Measurements from ENCODE around the gene TIMM13. TPM values are rescaled to one million over a fixed set of nuclear protein-coding genes. Genes with fewer than 3 reads are reported as not detected.

Gene TIMM13
- total and polyA plus RNA-seq, 2 of the 8 experiments (the other 6 are each of a cell fraction or from before 2014, with no cell fraction given): 270 to 275 TPM

GRCh38 chr19:2432131-2432848 is 4.9 kb upstream of the TIMM13 start:
- Histone ChIP-seq H3K79me1 (ENCODE audit: low read depth, low read length) (no peaks in the 10 kb centered on the region; the same call in 1 of the 2 replicates), H4K8ac (ENCODE audit: extremely low read depth, insufficient read depth, low read length) (no peak overlapping the region; the same call in 1 of the 2 replicates), H3K14ac (ENCODE audit: insufficient read length) (no peak overlapping the region), H3K18ac (ENCODE audit: extremely low read depth, low read length) (no peak overlapping the region), H2BK15ac (ENCODE audit: low read length) (no peak overlapping the region), H3K23ac (ENCODE audit: insufficient read length) (no peak overlapping the region), H3K4me1 (replicated peaks in 1 of 4; ENCODE audit: control insufficient read depth in 3 of 4, insufficient read depth in 4 of 4, low read length in 3 of 4) (peaks cover 0 to 10% (median 7%) of the 10 kb centered on the region in 4 experiments; a peak in 5 of 7 replicates), H4K91ac (replicated peaks; ENCODE audit: insufficient read length, low read length) (no peak overlapping the region), H3K9ac (replicated peaks in 1 of 4; ENCODE audit: extremely low read depth in 1 of 4, low read depth in 3 of 4, low read length in 3 of 4) (no peak overlapping the region), H2BK120ac (replicated peaks; ENCODE audit: low read depth, low read length) (no peak overlapping the region), H3K27me3 (replicated peaks in 1 of 4; ENCODE audit: control insufficient read depth in 3 of 4, extremely low read depth in 1 of 4, insufficient read depth in 3 of 4, low read length in 3 of 4) (no peaks in the 10 kb centered on the region), H3K4me3 (ENCODE audit: extremely low read depth in 1 of 4, insufficient read depth in 2 of 4, low read depth in 3 of 4, low read length in 4 of 4) (no peak overlapping the region), H3K27ac (ENCODE audit: low read depth, low read length) (no peak overlapping the region), H2BK20ac (ENCODE audit: low read length) (no peak overlapping the region), H4K20me1 (replicated peaks in 1 of 2; ENCODE audit: control insufficient read depth in 1 of 2, insufficient read depth in 2 of 2, low read length in 2 of 2) (peaks cover 2 to 14% of the 10 kb centered on the region in 2 experiments), H2AFZ (ENCODE audit: low read length) (no peak overlapping the region), H2BK5ac (ENCODE audit: low read depth, low read length) (no peak overlapping the region), H3K56ac (replicated peaks; ENCODE audit: insufficient read length, low read depth, low read length) (no peak overlapping the region), H3K4me2 (ENCODE audit: insufficient read depth in 1 of 2, low read depth in 2 of 2, low read length in 2 of 2) (no peak overlapping the region), H3K23me2 (ENCODE audit: low read depth, low read length) (no peaks in the 10 kb centered on the region), H4K5ac (ENCODE audit: insufficient read length, low read depth, low read length) (no peak overlapping the region), H3K4ac (replicated peaks; ENCODE audit: insufficient read length, low read depth, low read length) (no peak overlapping the region), H2AK5ac (ENCODE audit: low read depth, low read length) (no peak overlapping the region), H2BK12ac (ENCODE audit: low read depth, low read length) (no peak overlapping the region), H3K79me2 (ENCODE audit: control insufficient read depth in 1 of 2, insufficient read depth in 2 of 2, low read length in 2 of 2) (no peaks in the 10 kb centered on the region), H3K36me3 (ENCODE audit: control insufficient read depth in 2 of 4, insufficient read depth in 4 of 4, low read length in 3 of 4) (peaks cover 6 to 45% (median 31%) of the 10 kb centered on the region in 4 experiments), H3K9me3 (ENCODE audit: insufficient read depth in 2 of 2, low read depth in 1 of 2, low read length in 1 of 2) (no peaks in the 10 kb centered on the region)
- TF ChIP-seq CBX5 (IDR thresholded peaks at IDR 0.05; ENCODE audit: low read depth, low read length) (no peak), BCL11A (IDR thresholded peaks at IDR 0.05; ENCODE audit: low read depth in 2 of 2, low read length in 2 of 2) (no peak), CHD1 (IDR thresholded peaks at IDR 0.05; ENCODE audit: low read depth, low read length) (no peak), CHD2 (IDR thresholded peaks at IDR 0.05; ENCODE audit: low read length) (no peak)
- 90% methylated on average over 11 of the region's 25 CpGs; no CpG with 5 or more reads in 1 of the 2 experiments for WGBS, 2 experiments (ENCODE audit: extremely low coverage in 1 of 2, insufficient coverage in 1 of 2, insufficient read length in 1 of 2, insufficient replicate concordance in 2 of 2, low coverage in 1 of 2, low lambda C conversion rate in 2 of 2, missing lambda C conversion rate in 1 of 2)
- ChIA-PET CTCF (ENCODE audit: partially characterized antibody) (interaction anchor here (0.7 kb wide), 1 partner anchor 1052 kb away, joined by 3 read pairs; no protein-coding TSS in a partner anchor), POLR2A (ENCODE audit: partially characterized antibody) (interaction anchor here (1.1 to 8.2 kb wide), 3 partner anchors 8 to 24 kb away, joined by 3 to 76 read pairs (median 4); partner anchors contain the start of gene LMNB2)
- FAIRE-seq (no peak), DNase-seq (ENCODE audit: low read depth in 1 of 2, low spot score in 2 of 2) (no peak)

Data from H1 (cell line).